Heart left ventricle (tissue), 13 donors: ENCODE data around the gene NIPBL.

Experiments used
- CTCF ChIP-seq, 12 donors: fragments of 200-600 bp; sonication (generic) in 4 of 12; IDR thresholded peaks; one replicate each; pipeline versions ENCODE4 v1.5.0 to v1.8.0; 2018 to 2022; ENCODE audit warnings: antibody characterized with exemption in 12 of 12, mild to moderate bottlenecking in 5 of 12
- POLR2A ChIP-seq, 2 donors: fragments of 450-650 bp; IDR thresholded peaks; one replicate each; pipeline ENCODE4 v1.6.1; 2017; ENCODE audit warnings: antibody characterized with exemption in 2 of 2, mild to moderate bottlenecking in 2 of 2, moderate library complexity in 2 of 2
- donor health status: ischemic (EF 13 %, LVEDD 7.1; RV severe dilation, severe dysfunction).
- donor health status: DM: no; HTN: yes; CAD: no.
- donor health status: DM: no; HTN: no; CAD: no.
- donor health status: ischemic (EF 25% LVEDD 6.9; RV normal size, moderate dysfunction).
- donor health status: ischemic (EF 25% LVEDD 5.7; RV mildly dilated, moderate dysfunction).
- donor health status: ischemic (EF 35%, LVEDD 5.7; RV mildly dilated, moderate dysfunction).
- donor health status: nonischemic (EF 11% LVEDD 7.7; RV severe dilation, severe dysfunction).
- donor health status: DM: yes; HTN: yes; CAD: no.
- donor health status: PGD.
- donor health status: ischemic (EF 29% LVEDD 5.4; RV normal size, mild dysfunction).
- donor health status: nonischemic (EF 23%, LVEDD 6.1; RV moderate dilation, normal function).

GRCh38 chr5:37063739-37064138 lies 187.2 kb downstream of the NIPBL start:
- TF ChIP-seq CTCF (IDR thresholded peaks at IDR 0.05) (no peak), POLR2A (IDR thresholded peaks at IDR 0.05) (no peak)
